ENCODE results near the gene ZFPL1. TPM values are rescaled to one million over a fixed set of nuclear protein-coding genes. Genes with fewer than 3 reads are reported as not detected.
A peak's percentile ranks its signal among the peaks of the same experiment; 100 is the strongest.

Gene ZFPL1
- total RNA-seq, 1 donor from 2014 or later: 29.0 TPM

DNA sequence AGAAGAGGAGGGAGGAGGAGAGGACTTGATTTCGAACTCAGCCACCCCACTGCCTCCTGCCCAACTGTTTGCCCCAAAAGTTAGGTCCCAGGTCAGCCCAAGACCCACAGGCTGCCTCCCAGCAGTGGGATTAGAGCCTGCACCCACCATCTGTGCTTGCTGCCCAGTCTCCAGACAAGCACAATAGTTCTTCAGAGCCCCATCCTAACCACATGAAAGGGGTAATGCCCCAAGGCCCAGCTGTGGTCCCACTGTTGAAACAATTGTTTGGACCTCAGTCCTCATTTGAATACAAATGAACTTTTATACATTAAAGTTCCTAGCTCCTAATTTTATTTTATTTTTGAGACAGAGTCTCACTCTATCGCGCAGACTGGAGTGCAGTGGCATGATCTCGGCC lies 6.6 kb downstream of the ZFPL1 start:
- TF ChIP-seq, protein P1, sequence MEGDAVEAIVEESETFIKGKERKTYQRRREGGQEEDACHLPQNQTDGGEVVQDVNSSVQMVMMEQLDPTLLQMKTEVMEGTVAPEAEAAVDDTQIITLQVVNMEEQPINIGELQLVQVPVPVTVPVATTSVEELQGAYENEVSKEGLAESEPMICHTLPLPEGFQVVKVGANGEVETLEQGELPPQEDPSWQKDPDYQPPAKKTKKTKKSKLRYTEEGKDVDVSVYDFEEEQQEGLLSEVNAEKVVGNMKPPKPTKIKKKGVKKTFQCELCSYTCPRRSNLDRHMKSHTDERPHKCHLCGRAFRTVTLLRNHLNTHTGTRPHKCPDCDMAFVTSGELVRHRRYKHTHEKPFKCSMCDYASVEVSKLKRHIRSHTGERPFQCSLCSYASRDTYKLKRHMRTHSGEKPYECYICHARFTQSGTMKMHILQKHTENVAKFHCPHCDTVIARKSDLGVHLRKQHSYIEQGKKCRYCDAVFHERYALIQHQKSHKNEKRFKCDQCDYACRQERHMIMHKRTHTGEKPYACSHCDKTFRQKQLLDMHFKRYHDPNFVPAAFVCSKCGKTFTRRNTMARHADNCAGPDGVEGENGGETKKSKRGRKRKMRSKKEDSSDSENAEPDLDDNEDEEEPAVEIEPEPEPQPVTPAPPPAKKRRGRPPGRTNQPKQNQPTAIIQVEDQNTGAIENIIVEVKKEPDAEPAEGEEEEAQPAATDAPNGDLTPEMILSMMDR (IDR thresholded peaks at IDR 0.05): no peak
- peaks cover 42% of the 10 kb centered on the region for H3K36me3 ChIP-seq
- no peaks in the 10 kb centered on the region for H3K27me3 ChIP-seq (ENCODE audit: low read depth)
- intact Hi-C loops (cut with DNase I): no loop called here
- no peak overlapping the region for H3K4me3 ChIP-seq
- H3K4me1 ChIP-seq: peaks cover 3% of the 10 kb centered on the region
- no peak for DNase-seq
- no peak overlapping the region for H3K27ac ChIP-seq
- no peaks in the 10 kb centered on the region for H3K9me3 ChIP-seq
- ATAC-seq: no peak

GRCh38 chr11:65095427-65095826 lies 11.4 kb downstream of the ZFPL1 start:
- ATAC-seq (no peak), DNase-seq (no peak)
- peaks cover 17% of the 10 kb centered on the region for H3K36me3 ChIP-seq
- TF ChIP-seq, protein P1 (IDR thresholded peaks at IDR 0.05): no peak
- peak overlapping the region; percentile 85 for H3K4me3 ChIP-seq
- peak overlapping the region; percentile 93 for H3K27ac ChIP-seq
- no peaks in the 10 kb centered on the region for H3K9me3 ChIP-seq
- H3K4me1 ChIP-seq: peaks cover 21% of the 10 kb centered on the region
- H3K27me3 ChIP-seq (ENCODE audit: low read depth): no peaks in the 10 kb centered on the region
- intact Hi-C loops (cut with DNase I): no loop called here

GRCh38 chr11:65095974-65096806 lies 12.2 kb downstream of the ZFPL1 start, which contains the start of gene VPS51:
Gene VPS51 (plus strand): TSS chr11:65096214. CDS start chr11:65096251, 37 bp downstream.
- peak; percentile 95 for DNase-seq
- Histone ChIP-seq H3K9me3 (no peaks in the 10 kb centered on the region), H3K27me3 (ENCODE audit: low read depth) (no peaks in the 10 kb centered on the region), H3K4me3 (peak within 1 kb of the TSS; percentile 85), H3K27ac (peak within 1 kb of the TSS; percentile 93), H3K36me3 (peaks cover 17% of the 10 kb centered on the region), H3K4me1 (peaks cover 21% of the 10 kb centered on the region)
- intact Hi-C loops (cut with DNase I): no loop called here
- ATAC-seq: peak; percentile 97
- TF ChIP-seq, protein P1 (IDR thresholded peaks at IDR 0.05): no peak

GRCh38 chr11:65096926-65097325 lies 12.9 kb downstream of the ZFPL1 start:
- Histone ChIP-seq H3K27me3 (ENCODE audit: low read depth) (no peaks in the 10 kb centered on the region), H3K27ac (peak overlapping the region; percentile 93), H3K9me3 (no peaks in the 10 kb centered on the region), H3K36me3 (peaks cover 17% of the 10 kb centered on the region), H3K4me3 (peak overlapping the region; percentile 85), H3K4me1 (peaks cover 21% of the 10 kb centered on the region)
- no peak for DNase-seq
- ATAC-seq: no peak
- TF ChIP-seq, protein P1 (IDR thresholded peaks at IDR 0.05): no peak
- intact Hi-C loops (cut with DNase I): no loop called here

DNA sequence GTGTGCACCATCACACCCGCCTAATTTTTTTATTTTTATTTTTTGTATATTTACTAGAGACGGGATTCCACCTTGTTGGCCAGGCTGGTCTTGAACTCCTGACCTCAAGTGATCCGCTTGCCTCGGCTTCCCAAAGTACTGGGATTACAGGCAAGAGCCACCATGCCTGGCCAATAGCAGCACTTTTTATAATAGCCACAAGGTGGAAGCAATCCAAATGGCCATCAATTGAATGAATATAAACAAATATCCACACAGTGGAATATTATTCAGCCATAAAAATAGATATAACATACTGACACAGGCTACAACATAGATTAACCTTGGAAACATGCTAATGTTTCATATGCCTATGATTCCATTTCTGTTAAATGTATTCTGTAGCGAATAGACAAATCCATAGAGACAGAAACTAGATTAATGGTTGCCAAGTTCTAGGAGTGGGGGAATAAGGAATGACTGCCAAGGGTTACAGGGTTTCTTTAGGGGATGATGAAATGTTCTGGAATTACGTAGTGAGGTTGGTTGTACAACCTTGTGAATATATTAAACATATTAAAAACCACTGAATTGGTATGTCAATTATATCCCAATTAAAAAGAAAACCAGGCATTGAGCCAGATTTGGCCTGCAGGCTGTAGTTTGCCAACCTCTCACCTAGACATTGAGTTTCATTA lies 16.8 kb downstream of the ZFPL1 start:
- DNase-seq: no peak
- TF ChIP-seq, protein P1 (IDR thresholded peaks at IDR 0.05): no peak
- no peaks in the 10 kb centered on the region for H3K27me3 ChIP-seq (ENCODE audit: low read depth)
- intact Hi-C loops (cut with DNase I): no loop called here
- H3K4me3 ChIP-seq: no peak overlapping the region
- H3K27ac ChIP-seq: no peak overlapping the region
- no peaks in the 10 kb centered on the region for H3K9me3 ChIP-seq
- H3K36me3 ChIP-seq: peaks cover 36% of the 10 kb centered on the region
- peaks cover 39% of the 10 kb centered on the region for H3K4me1 ChIP-seq
- ATAC-seq: no peak
